H1 (cell line): ENCODE measurements around the gene C19orf38. TPM values are rescaled to one million over a fixed set of nuclear protein-coding genes. Genes with fewer than 3 reads are reported as not detected.

ENCODE experiments used
- CTCF ChIA-PET: fragments of 300-600 bp; sonication (Branson Sonifier 250); formaldehyde crosslinking; loops from one replicate; lab custom pipeline; 2021; ENCODE audit not compliant: partially characterized antibody; lab: Charles Lee
- POLR2A ChIA-PET: fragments of 300-600 bp; sonication (Branson Sonifier 250); formaldehyde crosslinking; loops from one replicate; lab custom pipeline; 2021; ENCODE audit warnings: inconsistent platforms; ENCODE audit not compliant: partially characterized antibody; lab: Charles Lee
- DNase-seq, 2 experiments: peaks; one replicate each; pipeline versions ENCODE4 v3.0.0 to v3.0.0-alpha.2; 2010 to 2022; ENCODE audit warnings: low spot score in 2 of 2, low read depth in 1 of 2, mixed read lengths in 1 of 2
- FAIRE-seq: peaks from 2 replicates; lab custom pipeline; 2011; peaks lifted over from hg19 to GRCh38; lab: Jason Lieb, UNC
- H2AFZ ChIP-seq: 2 replicates; pipeline ENCODE4 v1.8.1; 2012; ENCODE audit warnings: low read length, inconsistent platforms
- H2AK5ac ChIP-seq: 2 replicates; pipeline ENCODE4 v1.6.1; 2013; ENCODE audit warnings: low read depth, low read length
- H2BK120ac ChIP-seq: replicated peaks from 2 replicates; pipeline ENCODE3; 2013; ENCODE audit warnings: low read depth, low read length, inconsistent platforms
- H2BK12ac ChIP-seq: 2 replicates; pipeline ENCODE4 v1.6.1; 2013; ENCODE audit warnings: low read depth, low read length
- H2BK15ac ChIP-seq: 2 replicates; pipeline ENCODE4 v1.6.1; 2013; ENCODE audit warnings: low read length
- H2BK20ac ChIP-seq: 2 replicates; pipeline ENCODE4 v1.6.1; 2013; ENCODE audit warnings: low read length
- H2BK5ac ChIP-seq: 2 replicates; pipeline ENCODE4 v1.6.1; 2013; ENCODE audit warnings: low read depth, low read length
- H3K14ac ChIP-seq: 2 replicates; pipeline ENCODE4 v1.6.1; 2013; ENCODE audit warnings: inconsistent platforms; ENCODE audit not compliant: insufficient read length
- H3K18ac ChIP-seq: 2 replicates; pipeline ENCODE4 v1.6.1; 2013; ENCODE audit warnings: low read length; ENCODE audit errors: extremely low read depth
- H3K23ac ChIP-seq: 2 replicates; pipeline ENCODE4 v1.6.1; 2013; ENCODE audit warnings: inconsistent platforms; ENCODE audit not compliant: insufficient read length
- H3K23me2 ChIP-seq: 2 replicates; pipeline ENCODE4 v1.6.1; 2013; ENCODE audit warnings: low read depth, low read length
- H3K27ac ChIP-seq: 2 replicates; pipeline ENCODE4 v1.6.1; 2011; ENCODE audit warnings: low read depth, low read length, inconsistent platforms
- H3K27me3 ChIP-seq, 4 experiments: replicated peaks in 1 of 4; 1 replicate in 1 of 4; 2 replicates in 3 of 4; pipeline versions ENCODE4 v1.6.1 to v1.8.1; 2011 to 2013; ENCODE audit warnings: low read length in 3 of 4, mild to moderate bottlenecking in 3 of 4, inconsistent platforms in 2 of 4, mixed read lengths in 2 of 4, moderate library complexity in 1 of 4; ENCODE audit not compliant: control insufficient read depth in 3 of 4, insufficient read depth in 3 of 4; ENCODE audit errors: extremely low read depth in 1 of 4
- H3K36me3 ChIP-seq, 4 experiments: 2 replicates each; pipeline versions ENCODE4 v1.6.1 to v1.8.1; 2011 to 2013; ENCODE audit warnings: mild to moderate bottlenecking in 4 of 4, low read length in 3 of 4, moderate library complexity in 2 of 4, control low read depth in 1 of 4, inconsistent platforms in 1 of 4; ENCODE audit not compliant: insufficient read depth in 4 of 4, control insufficient read depth in 2 of 4
- H3K4ac ChIP-seq: replicated peaks from 2 replicates; pipeline ENCODE3; 2013; ENCODE audit warnings: low read length, low read depth, mixed read lengths, inconsistent platforms; ENCODE audit not compliant: insufficient read length
- H3K4me1 ChIP-seq, 4 experiments: replicated peaks in 1 of 4; 1 replicate in 1 of 4; 2 replicates in 3 of 4; pipeline versions ENCODE4 v1.6.1 to v1.8.1; 2011 to 2013; ENCODE audit warnings: low read length in 3 of 4, inconsistent platforms in 2 of 4, mixed read lengths in 1 of 4; ENCODE audit not compliant: insufficient read depth in 4 of 4, control insufficient read depth in 3 of 4
- H3K4me2 ChIP-seq, 2 experiments: 2 replicates each; pipeline versions ENCODE4 v1.6.1 to v1.8.1; 2011 to 2013; ENCODE audit warnings: low read depth in 2 of 2, low read length in 2 of 2, control low read depth in 1 of 2, inconsistent platforms in 1 of 2, mild to moderate bottlenecking in 1 of 2; ENCODE audit not compliant: insufficient read depth in 1 of 2
- H3K4me3 ChIP-seq, 4 experiments: fragments of 200-600, 300-600 bp in 1 of 4; sonication (generic), shearing (Covaris generic), sonication (Bioruptor Twin) in 1 of 4; 2 replicates each; pipeline versions ENCODE4 v1.5.1 to v1.8.1; 2011 to 2016; ENCODE audit warnings: low read length in 4 of 4, low read depth in 3 of 4, control low read depth in 2 of 4, inconsistent platforms in 2 of 4, mild to moderate bottlenecking in 2 of 4, mixed read lengths in 1 of 4, moderate library complexity in 1 of 4; ENCODE audit not compliant: insufficient read depth in 2 of 4; ENCODE audit errors: extremely low read depth in 1 of 4
- H3K56ac ChIP-seq: replicated peaks from 2 replicates; pipeline ENCODE3; 2013; ENCODE audit warnings: low read depth, mild to moderate bottlenecking, mixed read lengths, low read length, inconsistent platforms; ENCODE audit not compliant: insufficient read length
- H3K79me1 ChIP-seq: 2 replicates; pipeline ENCODE4 v1.6.1; 2013; ENCODE audit warnings: low read depth, low read length, control low read depth
- H3K79me2 ChIP-seq, 2 experiments: 2 replicates each; pipeline versions ENCODE4 v1.6.1 to v1.8.1; 2012 to 2013; ENCODE audit warnings: low read length in 2 of 2, mild to moderate bottlenecking in 2 of 2, inconsistent platforms in 1 of 2; ENCODE audit not compliant: insufficient read depth in 2 of 2, control insufficient read depth in 1 of 2
- H3K9ac ChIP-seq, 4 experiments: replicated peaks in 1 of 4; 1 replicate in 1 of 4; 2 replicates in 3 of 4; pipeline versions ENCODE4 v1.6.1 to v1.8.1; 2011 to 2013; ENCODE audit warnings: low read depth in 3 of 4, low read length in 3 of 4, control low read depth in 2 of 4, mild to moderate bottlenecking in 2 of 4, moderate library complexity in 2 of 4, inconsistent platforms in 1 of 4; ENCODE audit errors: extremely low read depth in 1 of 4
- H3K9me3 ChIP-seq, 2 experiments: 2 replicates each; pipeline versions ENCODE4 v1.6.1 to v1.8.1; 2012 to 2013; ENCODE audit warnings: mild to moderate bottlenecking in 2 of 2, moderate library complexity in 2 of 2, control low read depth in 1 of 2, inconsistent platforms in 1 of 2, low read depth in 1 of 2, low read length in 1 of 2, mixed read lengths in 1 of 2; ENCODE audit not compliant: insufficient read depth in 2 of 2
- H4K20me1 ChIP-seq, 2 experiments: replicated peaks in 1 of 2; 2 replicates each; pipeline versions ENCODE3 to v1.8.1; 2011 to 2013; ENCODE audit warnings: inconsistent platforms in 2 of 2, low read length in 2 of 2, mild to moderate bottlenecking in 1 of 2; ENCODE audit not compliant: insufficient read depth in 2 of 2, control insufficient read depth in 1 of 2
- H4K5ac ChIP-seq: 2 replicates; pipeline ENCODE4 v1.6.1; 2013; ENCODE audit warnings: low read length, low read depth, mixed read lengths, inconsistent platforms; ENCODE audit not compliant: insufficient read length
- H4K8ac ChIP-seq: 2 replicates; pipeline ENCODE4 v1.8.0; 2013; ENCODE audit warnings: mild to moderate bottlenecking, moderate library complexity, low read length, inconsistent platforms; ENCODE audit not compliant: insufficient read depth; ENCODE audit errors: extremely low read depth
- H4K91ac ChIP-seq: replicated peaks from 2 replicates; pipeline ENCODE3; 2013; ENCODE audit warnings: low read length, mixed read lengths, inconsistent platforms; ENCODE audit not compliant: insufficient read length
- GTF2F1 ChIP-seq: IDR thresholded peaks from 2 replicates; pipeline ENCODE4 v1.6.1; 2012; ENCODE audit warnings: low read depth, low read length, improper control_type of control experiment, borderline replicate concordance
- KDM5A ChIP-seq: fragments of 200-600 bp; IDR thresholded peaks from 2 replicates; pipeline ENCODE4 v1.7.1; 2012; ENCODE audit warnings: mild to moderate bottlenecking, low read length, inconsistent platforms, mixed read lengths
- MAX ChIP-seq: IDR thresholded peaks from 2 replicates; pipeline ENCODE4 v1.6.1; 2012; ENCODE audit warnings: inconsistent platforms
- PHF8 ChIP-seq: fragments of 200-600 bp; sonication (generic); conservative IDR thresholded peaks from 2 replicates; pipeline ENCODE4 v1.7.1; 2012; ENCODE audit warnings: low read depth, mild to moderate bottlenecking, inconsistent platforms, low read length, moderate library complexity
- RXRA ChIP-seq: IDR thresholded peaks from 2 replicates; pipeline ENCODE4 v1.6.1; 2011; ENCODE audit warnings: low read depth, mild to moderate bottlenecking, low read length, moderate library complexity; ENCODE audit not compliant: insufficient read depth
- SIX5 ChIP-seq: IDR thresholded peaks from 2 replicates; pipeline ENCODE4 v1.6.1; 2011; ENCODE audit warnings: mild to moderate bottlenecking, low read depth, low read length
- WGBS, 2 experiments: shearing (Covaris generic) in 1 of 2; methylation state at CpG; one replicate each; pipeline versions ENCODE4 v1.1.6 to v1.1.7; 2013 to 2015; ENCODE audit warnings: low lambda C conversion rate in 2 of 2, mixed read lengths in 2 of 2, inconsistent platforms in 1 of 2, low coverage in 1 of 2, missing lambda C conversion rate in 1 of 2; ENCODE audit not compliant: insufficient replicate concordance in 2 of 2, insufficient coverage in 1 of 2, insufficient read length in 1 of 2; ENCODE audit errors: extremely low coverage in 1 of 2, missing lambda C conversion rate in 1 of 2; 5-methylcytosine and 5-hydroxymethylcytosine counted together
- polyA plus RNA-seq, 7 experiments: library from polyadenylated mRNA; depleted of rRNA in 3 of 7; stranded (reverse) in 5 of 7; unstranded in 2 of 7; fragments of >200 nt in 5 of 7; fragments of 200-250 nt in 2 of 7; gene quantifications; 1 replicate in 5 of 7; 2 replicates in 1 of 7; 4 replicates in 1 of 7; pipeline versions ENCODE4 v1.2.1 to v1.2.3, GENCODE V29; 2011 to 2013; ENCODE audit warnings: missing spikeins in 2 of 7, mixed read lengths in 2 of 7
- total RNA-seq: library from RNA; stranded (reverse); fragmentation: NEBNext Ultra II Directional; extraction: Animal tissue kit (Norgen Biotek cat#: 25700); gene quantifications from 2 replicates; pipeline ENCODE4 v1.2.1, GENCODE V29; 2021

C19orf38 gene
- total and polyA plus RNA-seq, 2 of the 8 experiments (the other 6 are each of a cell fraction or from before 2014, with no cell fraction given) = 0.53 TPM; not detected in 1

GRCh38 chr19:10808937-10809649 is 39.1 kb upstream of the C19orf38 start:
- Histone ChIP-seq H4K20me1 (peaks cover 0 to 5% of the 10 kb centered on the region in 2 experiments), H2AK5ac (no peak overlapping the region), H2BK15ac (no peak overlapping the region), H3K4me1 (no peaks in the 10 kb centered on the region), H3K36me3 (peaks cover 0 to 13% (median 5%) of the 10 kb centered on the region in 4 experiments; a peak in 4 of 8 replicates), H4K8ac (no peak overlapping the region), H3K23ac (no peak overlapping the region), H2BK120ac (no peak overlapping the region), H3K23me2 (no peaks in the 10 kb centered on the region), H4K5ac (no peak overlapping the region), H4K91ac (no peak overlapping the region), H3K9me3 (no peaks in the 10 kb centered on the region), H3K14ac (no peak overlapping the region), H3K79me2 (no peaks in the 10 kb centered on the region), H3K27me3 (no peaks in the 10 kb centered on the region), H3K4me3 (no peak overlapping the region), H3K4ac (no peak overlapping the region), H3K56ac (no peak overlapping the region), H3K4me2 (no peak overlapping the region), H3K79me1 (no peaks in the 10 kb centered on the region), H3K9ac (no peak overlapping the region), H2AFZ (no peak overlapping the region), H2BK12ac (no peak overlapping the region), H3K27ac (no peak overlapping the region; the same call in 1 of the 2 replicates), H2BK20ac (no peak overlapping the region), H2BK5ac (no peak overlapping the region), H3K18ac (no peak overlapping the region)
- ChIA-PET POLR2A (interaction anchor here (0.6 to 1.0 kb wide), 3 partner anchors 12 to 679 kb away, joined by 3 read pairs; partner anchors contain the start of gene TMED1), CTCF (interaction anchor here (1.4 to 1.6 kb wide), 2 partner anchors 12 to 79 kb away, joined by 3 to 4 read pairs; no protein-coding TSS in a partner anchor)
- TF ChIP-seq PHF8 (no peak), RXRA (no peak), MAX (no peak), KDM5A (no peak), SIX5 (no peak), GTF2F1 (no peak)
- DNase-seq = no peak
- FAIRE-seq = no peak
- 88% methylated on average over 10 of the region's 10 CpGs; no CpG with 5 or more reads in 1 of the 2 experiments for WGBS, 2 experiments
